Testis (tissue), 3 donors: Measurements from ENCODE around the gene CCDC188. TPM values are rescaled to one million over a fixed set of nuclear protein-coding genes. Genes with fewer than 3 reads are reported as not detected.

Experiments used
- DNase-seq: peaks from one replicate; pipeline ENCODE4 v3.0.0-alpha.2; 2019
- H3K27ac ChIP-seq, 2 donors: fragments of 200-600 bp; sonication (generic); one replicate each; pipeline ENCODE4 v1.5.1; 2019
- H3K27me3 ChIP-seq: fragments of 200-600 bp; sonication (generic); one replicate; pipeline ENCODE4 v1.5.1; 2019
- H3K36me3 ChIP-seq: fragments of 200-600 bp; sonication (generic); one replicate; pipeline ENCODE4 v1.5.1; 2017; ENCODE audit warnings: low read depth; ENCODE audit errors: missing control alignments
- H3K4me1 ChIP-seq: fragments of 200-600 bp; sonication (generic); one replicate; pipeline ENCODE4 v1.5.1; 2019
- H3K4me3 ChIP-seq, 2 donors: fragments of 200-600 bp; sonication (generic); one replicate each; pipeline ENCODE4 v1.5.1; 2017 to 2019
- H3K9me3 ChIP-seq: fragments of 200-600 bp; sonication (generic); one replicate; pipeline ENCODE4 v1.5.1; 2017
- POLR2A ChIP-seq: fragments of 450-650 bp; IDR thresholded peaks from one replicate; pipeline ENCODE4 v1.6.1; 2017; ENCODE audit warnings: antibody characterized with exemption, mild to moderate bottlenecking, moderate library complexity
- WGBS, 2 donors: methylation state at CpG; one replicate each; pipeline ENCODE4 v1.1.5; 2018; 5-methylcytosine and 5-hydroxymethylcytosine counted together
- intact Hi-C: fragments of 100-400 bp; cut with DNase I; formaldehyde crosslinking; loops from one replicate; pipeline ENCODE4 v1.15.1; 2023; ENCODE audit warnings: low total_unique reads
- polyA plus RNA-seq: library from polyadenylated mRNA; stranded (reverse); fragments of 350-450 nt; fragmentation: Illumina TruSeq; extraction: RNeasy Lipid Tissue Mini Kit (QIAGEN cat#74804); gene quantifications from one replicate; pipeline ENCODE4 v1.2.3, GENCODE V29; 2014; ENCODE audit warnings: low read depth, low replicate concordance; ENCODE audit not compliant: insufficient read depth
- total RNA-seq, 2 donors: library from RNA; depleted of rRNA; stranded (reverse); fragments of >200 nt; gene quantifications; one replicate each; pipeline ENCODE4 v1.2.3, GENCODE V29; 2016
- TF ChIP-seq, protein P1 (sequence below), 3 experiments: fragments of 450-650 bp in 2 of 3; fragments of 200-600 bp in 1 of 3; sonication (generic) in 1 of 3; IDR thresholded peaks; one replicate each; pipeline ENCODE4 v1.5.1; 2016 to 2019; ENCODE audit warnings: antibody characterized with exemption in 3 of 3, mild to moderate bottlenecking in 2 of 3, moderate library complexity in 1 of 3

The CCDC188 gene
- total and polyA plus RNA-seq, 3 donors from 2014 or later, result 12.2 to 46.5 (median 33.1) TPM

DNA sequence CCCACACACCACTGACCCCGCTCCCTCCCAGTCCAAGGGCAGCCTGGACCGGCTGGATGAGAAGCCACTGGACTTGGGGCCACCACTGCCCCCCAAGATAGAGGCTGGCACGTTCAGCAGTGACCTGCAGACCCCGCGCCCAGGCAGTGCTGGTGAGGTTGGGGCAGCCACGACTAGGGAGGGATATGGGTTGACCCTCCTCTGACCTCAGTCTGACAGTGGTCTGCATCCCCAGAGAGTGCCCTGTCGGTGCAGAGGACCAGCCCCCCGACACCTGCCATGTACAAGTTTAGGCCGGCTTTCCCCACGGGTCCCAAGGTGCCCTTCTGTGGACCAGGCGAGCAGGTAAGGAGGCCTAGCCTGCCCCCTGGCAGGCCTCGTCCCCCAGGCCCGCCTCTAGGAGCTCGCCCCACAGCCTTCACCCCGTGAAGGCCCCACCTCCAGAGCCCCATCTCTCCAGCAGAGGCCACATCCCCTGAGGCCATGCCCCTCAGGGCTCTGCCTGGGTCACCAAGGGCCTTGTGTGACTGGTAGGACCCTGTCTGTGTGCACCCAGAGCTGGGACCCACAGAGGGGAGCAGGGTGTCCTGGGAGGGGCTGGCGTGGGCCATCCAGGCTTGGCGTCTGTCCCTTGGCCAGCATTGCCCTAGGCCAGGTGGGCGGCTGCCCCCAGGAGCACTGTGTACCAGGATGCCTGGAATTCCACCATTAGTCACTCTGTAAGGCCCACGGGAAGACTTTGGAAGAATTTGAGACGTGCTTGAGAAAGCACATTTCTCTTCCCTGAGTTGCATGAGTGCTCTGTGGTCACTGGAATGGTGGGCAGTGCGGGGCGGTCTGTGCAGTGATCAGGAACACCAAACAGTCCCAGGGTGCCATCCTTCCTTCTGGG lies 9.4 kb downstream of the CCDC188 start:
- no peak for DNase-seq
- intact Hi-C loops, result no loop called here

DNA sequence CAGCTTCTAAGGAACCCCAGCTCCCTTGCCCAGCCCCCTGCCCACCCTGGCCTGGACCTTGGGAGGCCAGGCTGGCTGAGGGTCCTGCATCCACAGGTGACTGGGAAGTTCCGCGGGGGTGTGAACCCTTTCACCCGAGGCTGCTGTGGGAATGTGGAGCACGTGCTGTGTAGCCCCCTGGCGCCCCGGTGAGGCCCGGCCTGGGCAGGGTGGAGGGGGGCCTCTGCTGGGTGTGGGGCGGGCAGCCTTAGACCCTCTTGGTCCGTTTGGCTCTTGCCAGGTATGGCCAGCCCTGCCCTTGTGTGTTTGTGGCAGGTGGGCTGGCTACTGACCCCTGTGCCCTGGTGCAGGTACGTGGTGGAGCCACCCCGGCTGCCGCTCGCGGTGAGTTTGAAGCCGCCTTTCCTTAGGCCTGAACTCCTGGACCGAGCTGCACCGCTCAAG lies 10.3 kb downstream of the CCDC188 start:
- Histone ChIP-seq H3K4me3 (no peak overlapping the region), H3K9me3 (no peaks in the 10 kb centered on the region), H3K36me3 (no peaks in the 10 kb centered on the region), H3K27me3 (no peaks in the 10 kb centered on the region), H3K27ac (no peak overlapping the region), H3K4me1 (peaks cover 25% of the 10 kb centered on the region)
- intact Hi-C loops, result no loop called here
- DNase-seq, result no peak
- no peak for TF ChIP-seq POLR2A
- TF ChIP-seq, protein P1, sequence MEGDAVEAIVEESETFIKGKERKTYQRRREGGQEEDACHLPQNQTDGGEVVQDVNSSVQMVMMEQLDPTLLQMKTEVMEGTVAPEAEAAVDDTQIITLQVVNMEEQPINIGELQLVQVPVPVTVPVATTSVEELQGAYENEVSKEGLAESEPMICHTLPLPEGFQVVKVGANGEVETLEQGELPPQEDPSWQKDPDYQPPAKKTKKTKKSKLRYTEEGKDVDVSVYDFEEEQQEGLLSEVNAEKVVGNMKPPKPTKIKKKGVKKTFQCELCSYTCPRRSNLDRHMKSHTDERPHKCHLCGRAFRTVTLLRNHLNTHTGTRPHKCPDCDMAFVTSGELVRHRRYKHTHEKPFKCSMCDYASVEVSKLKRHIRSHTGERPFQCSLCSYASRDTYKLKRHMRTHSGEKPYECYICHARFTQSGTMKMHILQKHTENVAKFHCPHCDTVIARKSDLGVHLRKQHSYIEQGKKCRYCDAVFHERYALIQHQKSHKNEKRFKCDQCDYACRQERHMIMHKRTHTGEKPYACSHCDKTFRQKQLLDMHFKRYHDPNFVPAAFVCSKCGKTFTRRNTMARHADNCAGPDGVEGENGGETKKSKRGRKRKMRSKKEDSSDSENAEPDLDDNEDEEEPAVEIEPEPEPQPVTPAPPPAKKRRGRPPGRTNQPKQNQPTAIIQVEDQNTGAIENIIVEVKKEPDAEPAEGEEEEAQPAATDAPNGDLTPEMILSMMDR (IDR thresholded peaks at IDR 0.05), result no peak
- WGBS, 2 donors, result 70 to 84% methylated on average over 2 to 17 of the region's 17 CpGs

More for the DNA sequence above, 9.4 kb downstream of the CCDC188 start:
- Histone ChIP-seq H3K27me3 (no peaks in the 10 kb centered on the region), H3K9me3 (no peaks in the 10 kb centered on the region), H3K36me3 (no peaks in the 10 kb centered on the region), H3K4me1 (peaks cover 21% of the 10 kb centered on the region), H3K27ac (no peak overlapping the region), H3K4me3 (no peak overlapping the region)
- 71 to 85% methylated on average over 8 to 22 of the region's 22 CpGs for WGBS, 2 donors
- TF ChIP-seq, protein P1 (IDR thresholded peaks at IDR 0.05), result no peak
- TF ChIP-seq POLR2A, result no peak

DNA sequence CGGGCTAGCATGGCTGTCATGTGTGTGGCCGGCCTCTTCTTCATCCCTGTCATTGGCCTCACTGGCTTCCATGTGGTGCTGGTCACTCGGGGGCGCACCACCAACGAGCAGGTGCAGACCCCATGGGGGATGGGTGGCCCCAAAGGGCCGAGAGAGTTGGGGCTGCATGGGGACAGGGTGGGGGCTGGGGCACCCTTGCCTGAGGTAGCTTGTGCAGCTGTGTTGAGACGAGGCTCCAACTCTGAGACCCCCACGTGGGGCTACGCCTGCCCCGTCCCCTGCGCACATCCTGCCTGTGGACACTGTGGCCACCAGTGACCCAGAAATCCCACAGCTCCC lies 10.8 kb downstream of the CCDC188 start:
- 88 to 92% methylated on average over 5 to 11 of the region's 11 CpGs for WGBS, 2 donors
- H3K4me3 ChIP-seq, result no peak overlapping the region
- H3K4me1 ChIP-seq, result peaks cover 25% of the 10 kb centered on the region
- intact Hi-C loops, result no loop called here
- H3K27me3 ChIP-seq, result no peaks in the 10 kb centered on the region
- TF ChIP-seq, protein P1 (IDR thresholded peaks at IDR 0.05), result no peak
- no peak for TF ChIP-seq POLR2A
- no peaks in the 10 kb centered on the region for H3K9me3 ChIP-seq
- no peak for DNase-seq
- no peak overlapping the region for H3K27ac ChIP-seq
- no peaks in the 10 kb centered on the region for H3K36me3 ChIP-seq

DNA sequence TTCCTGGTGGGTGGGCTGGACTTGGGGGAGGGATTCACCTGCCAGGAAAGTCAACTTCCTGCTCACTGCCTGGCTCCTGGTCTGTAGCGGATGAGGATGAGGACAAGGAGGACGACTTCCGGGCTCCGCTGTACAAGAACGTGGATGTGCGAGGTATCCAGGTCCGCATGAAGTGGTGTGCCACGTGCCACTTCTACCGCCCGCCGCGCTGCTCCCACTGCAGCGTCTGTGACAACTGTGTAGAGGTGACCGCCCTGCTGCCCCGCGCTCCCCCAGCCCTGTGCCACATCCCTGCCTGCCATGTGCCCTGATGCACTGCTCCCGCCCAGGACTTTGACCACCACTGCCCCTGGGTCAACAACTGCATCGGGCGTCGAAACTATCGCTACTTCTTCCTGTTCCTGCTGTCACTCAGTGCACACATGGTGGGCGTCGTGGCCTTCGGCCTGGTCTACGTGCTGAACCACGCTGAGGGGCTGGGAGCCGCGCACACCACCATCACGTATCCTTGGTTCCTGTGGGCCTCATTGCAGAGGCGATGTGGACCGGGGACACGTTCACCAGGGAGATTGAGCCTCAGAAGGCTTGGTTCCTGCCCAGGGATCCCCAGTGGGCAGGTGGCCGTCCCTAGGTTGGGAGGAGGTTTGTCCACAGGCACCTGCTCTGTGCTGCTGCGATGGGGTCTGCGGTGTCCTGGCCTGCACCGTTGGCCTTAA lies 11.3 kb downstream of the CCDC188 start:
- WGBS, 2 donors, result 94 to 96% methylated on average over 30 to 36 of the region's 36 CpGs
- TF ChIP-seq POLR2A, result no peak
- TF ChIP-seq, protein P1 (IDR thresholded peaks at IDR 0.05), result no peak
- no peak for DNase-seq
- H3K9me3 ChIP-seq, result no peaks in the 10 kb centered on the region
- no peaks in the 10 kb centered on the region for H3K27me3 ChIP-seq
- H3K4me1 ChIP-seq, result peaks cover 25% of the 10 kb centered on the region
- no peak overlapping the region for H3K4me3 ChIP-seq
- no peak overlapping the region for H3K27ac ChIP-seq
- intact Hi-C loops, result no loop called here
- no peaks in the 10 kb centered on the region for H3K36me3 ChIP-seq
